CD14-positive monocyte (primary cell): ENCODE measurements around the gene COL9A3. TPM values are rescaled to one million over a fixed set of nuclear protein-coding genes. Genes with fewer than 3 reads are reported as not detected.
A peak's percentile ranks its signal among the peaks of the same experiment; 100 is the strongest.

Experiments used
- DNase-seq, 3 donors: peaks; one replicate each; pipeline ENCODE4 v3.0.0-alpha.2; 2011 to 2022
- H2AFZ ChIP-seq: 2 replicates; pipeline ENCODE4 v1.6.0; 2012; ENCODE audit warnings: mild to moderate bottlenecking, low read depth, low read length, inconsistent platforms; ENCODE audit not compliant: insufficient read depth, poor library complexity, severe bottlenecking
- H3K27ac ChIP-seq, 2 donors: 1 replicate in 1 of 2; 2 replicates in 1 of 2; pipeline ENCODE4 v1.5.1; 2012 to 2013; ENCODE audit warnings: low read length in 2 of 2, control low read depth in 1 of 2, inconsistent platforms in 1 of 2, low read depth in 1 of 2, mild to moderate bottlenecking in 1 of 2
- H3K27me3 ChIP-seq, 2 donors: one replicate each; pipeline versions ENCODE4 v1.6.0 to v1.6.1; 2011 to 2013; ENCODE audit warnings: low read length in 2 of 2; ENCODE audit not compliant: control insufficient read depth in 2 of 2, insufficient read depth in 2 of 2
- H3K36me3 ChIP-seq, 2 donors: replicated peaks in 1 of 2; 1 replicate in 1 of 2; 2 replicates in 1 of 2; pipeline versions ENCODE4 v1.5.1 to v1.6.1; 2012 to 2013; ENCODE audit warnings: low read length in 2 of 2, control low read depth in 1 of 2, inconsistent platforms in 1 of 2, mild to moderate bottlenecking in 1 of 2; ENCODE audit not compliant: insufficient read depth in 2 of 2, control insufficient read depth in 1 of 2
- H3K4me1 ChIP-seq, 2 donors: 1 replicate in 1 of 2; 2 replicates in 1 of 2; pipeline versions ENCODE4 v1.5.1 to v1.6.1; 2012 to 2013; ENCODE audit warnings: low read length in 2 of 2, control low read depth in 1 of 2, inconsistent platforms in 1 of 2, mild to moderate bottlenecking in 1 of 2, moderate library complexity in 1 of 2; ENCODE audit not compliant: insufficient read depth in 2 of 2, control insufficient read depth in 1 of 2
- H3K4me2 ChIP-seq: replicated peaks from 2 replicates; pipeline ENCODE3; 2012; ENCODE audit warnings: low read length, moderate library complexity, mild to moderate bottlenecking; ENCODE audit not compliant: poor library complexity, severe bottlenecking; ENCODE audit errors: extremely low read depth
- H3K4me3 ChIP-seq, 3 experiments: fragments of 200-600 bp in 1 of 3; sonication (generic) in 1 of 3; replicated peaks in 1 of 3; 1 replicate in 2 of 3; 2 replicates in 1 of 3; pipeline ENCODE4 v1.5.1; 2011 to 2013; ENCODE audit warnings: low read length in 3 of 3, mild to moderate bottlenecking in 3 of 3, control low read depth in 2 of 3, low read depth in 2 of 3, inconsistent platforms in 1 of 3, moderate library complexity in 1 of 3
- H3K79me2 ChIP-seq: 2 replicates; pipeline ENCODE4 v1.6.0; 2012; ENCODE audit warnings: mild to moderate bottlenecking, control low read depth, inconsistent platforms, low read length, moderate library complexity; ENCODE audit not compliant: insufficient read depth
- H3K9ac ChIP-seq: 2 replicates; pipeline ENCODE4 v1.6.0; 2017; ENCODE audit warnings: low read length, mild to moderate bottlenecking; ENCODE audit not compliant: insufficient read depth, poor library complexity, severe bottlenecking
- H3K9me3 ChIP-seq, 2 donors: replicated peaks in 1 of 2; 1 replicate in 1 of 2; 2 replicates in 1 of 2; pipeline versions ENCODE4 v1.5.1 to v1.6.1; 2012 to 2013; ENCODE audit warnings: low read length in 2 of 2, control low read depth in 1 of 2; ENCODE audit not compliant: control insufficient read depth in 1 of 2, insufficient read depth in 1 of 2
- H4K20me1 ChIP-seq: 2 replicates; pipeline ENCODE4 v1.6.0; 2012; ENCODE audit warnings: mild to moderate bottlenecking, low read length, control low read depth, moderate library complexity; ENCODE audit not compliant: insufficient read depth
- H3K27ac Mint-ChIP-seq, 7 donors: one replicate each; pipeline ENCODE4 v1.8.0; 2020; ENCODE audit warnings: mild to moderate bottlenecking in 7 of 7, mixed read lengths in 7 of 7, moderate library complexity in 6 of 7, inconsistent platforms in 2 of 7
- H3K27me3 Mint-ChIP-seq, 3 donors: one replicate each; pipeline ENCODE4 v1.8.0; 2021 to 2022; ENCODE audit warnings: low read depth in 3 of 3, mild to moderate bottlenecking in 3 of 3, mixed read lengths in 3 of 3, moderate library complexity in 3 of 3, inconsistent platforms in 1 of 3
- H3K36me3 Mint-ChIP-seq, 2 donors: one replicate each; pipeline ENCODE4 v1.8.0; 2020; ENCODE audit warnings: mixed read lengths in 2 of 2, inconsistent platforms in 1 of 2, mild to moderate bottlenecking in 1 of 2
- H3K4me1 Mint-ChIP-seq: one replicate; pipeline ENCODE4 v1.8.0; 2020; ENCODE audit warnings: mild to moderate bottlenecking, mixed read lengths
- H3K4me3 Mint-ChIP-seq, 2 donors: one replicate each; pipeline ENCODE4 v1.8.0; 2020; ENCODE audit warnings: mild to moderate bottlenecking in 2 of 2, mixed read lengths in 2 of 2, moderate library complexity in 1 of 2
- H3K9me3 Mint-ChIP-seq, 7 donors: one replicate each; pipeline ENCODE4 v1.8.0; 2020 to 2022; ENCODE audit warnings: mixed read lengths in 7 of 7, mild to moderate bottlenecking in 6 of 7, moderate library complexity in 6 of 7, inconsistent platforms in 2 of 7
- WGBS: methylation state at CpG from one replicate; pipeline ENCODE4 v1.1.5; 2013; ENCODE audit warnings: missing lambda C conversion rate; ENCODE audit not compliant: insufficient coverage; 5-methylcytosine and 5-hydroxymethylcytosine counted together
- intact Hi-C, 2 donors: fragments of 100-400 bp; cut with micrococcal nuclease; formaldehyde crosslinking; loops; one replicate each; pipeline versions ENCODE4 v1.15.0 to v1.15.1; 2023
- polyA plus RNA-seq, 3 donors: library from polyadenylated mRNA; depleted of rRNA in 1 of 3; unstranded in 2 of 3; stranded (reverse) in 1 of 3; fragments of 300-500 nt in 2 of 3; fragments of >200 nt in 1 of 3; fragmentation: Illumina TruSeq in 2 of 3; gene quantifications; 1 replicate in 2 of 3; 2 replicates in 1 of 3; pipeline ENCODE4 v1.2.3, GENCODE V29; 2012 to 2021
- TF ChIP-seq, protein P1 (sequence below): fragments of 200-600 bp; IDR thresholded peaks from one replicate; pipeline ENCODE4 v1.8.0; 2022; ENCODE audit warnings: antibody characterized with exemption, mild to moderate bottlenecking

Gene COL9A3
- polyA plus RNA-seq, 3 donors, result 1.8 to 4.4 (median 2.6) TPM

DNA sequence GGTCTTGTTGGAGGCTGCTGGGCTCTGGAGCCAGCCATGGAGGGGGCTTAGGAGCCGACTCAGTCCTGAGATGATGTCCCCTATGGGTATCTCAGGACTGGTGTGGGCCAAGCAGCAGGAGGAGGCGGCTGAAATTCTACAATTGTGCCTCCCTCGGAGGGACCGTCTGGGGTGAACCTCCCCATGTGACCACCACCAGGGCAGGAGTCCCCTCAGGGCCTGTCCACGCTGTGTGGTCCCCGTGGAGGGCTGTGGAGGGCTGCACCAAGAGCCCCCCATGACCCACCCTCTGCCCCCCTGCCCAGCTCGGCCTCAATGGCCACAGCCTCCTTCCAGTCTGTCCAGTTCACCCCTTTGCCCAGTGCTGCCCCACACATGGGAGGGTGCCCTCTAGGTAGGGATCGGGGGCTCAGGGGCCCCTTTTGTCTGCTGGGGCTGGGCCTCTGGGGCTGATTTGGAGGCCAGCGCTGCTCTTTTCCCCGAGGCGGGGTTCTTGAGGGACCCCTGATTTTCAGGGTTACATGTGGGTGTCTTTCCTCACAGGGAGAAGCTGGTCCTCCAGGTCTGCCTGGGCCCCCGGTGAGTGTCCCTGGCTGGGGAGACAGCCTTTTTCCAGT lies 1.2 kb downstream of the COL9A3 start:
- no peak overlapping the region for H2AFZ ChIP-seq
- Mint-ChIP-seq H3K4me3 (peak overlapping the region in 1 of 2 donors; percentile 76), H3K27me3 (peaks cover 49 to 68% (median 55%) of the 10 kb centered on the region in 3 donors), H3K4me1 (peaks cover 19% of the 10 kb centered on the region), H3K36me3 (peaks cover 0 to 6% of the 10 kb centered on the region in 2 donors), H3K9me3 (peaks cover 0 to 16% (median 0%) of the 10 kb centered on the region in 7 donors), H3K27ac (no peak overlapping the region)
- H3K36me3 ChIP-seq, result peaks cover 2 to 10% of the 10 kb centered on the region in 2 donors
- H3K9me3 ChIP-seq, result no peaks in the 10 kb centered on the region
- H3K9ac ChIP-seq, result no peak overlapping the region
- no peak for DNase-seq
- intact Hi-C loops, result no loop called here
- 90% methylated on average over 8 of the region's 12 CpGs for WGBS
- peaks cover 14 to 36% of the 10 kb centered on the region in 2 donors for H3K4me1 ChIP-seq
- TF ChIP-seq, protein P1, sequence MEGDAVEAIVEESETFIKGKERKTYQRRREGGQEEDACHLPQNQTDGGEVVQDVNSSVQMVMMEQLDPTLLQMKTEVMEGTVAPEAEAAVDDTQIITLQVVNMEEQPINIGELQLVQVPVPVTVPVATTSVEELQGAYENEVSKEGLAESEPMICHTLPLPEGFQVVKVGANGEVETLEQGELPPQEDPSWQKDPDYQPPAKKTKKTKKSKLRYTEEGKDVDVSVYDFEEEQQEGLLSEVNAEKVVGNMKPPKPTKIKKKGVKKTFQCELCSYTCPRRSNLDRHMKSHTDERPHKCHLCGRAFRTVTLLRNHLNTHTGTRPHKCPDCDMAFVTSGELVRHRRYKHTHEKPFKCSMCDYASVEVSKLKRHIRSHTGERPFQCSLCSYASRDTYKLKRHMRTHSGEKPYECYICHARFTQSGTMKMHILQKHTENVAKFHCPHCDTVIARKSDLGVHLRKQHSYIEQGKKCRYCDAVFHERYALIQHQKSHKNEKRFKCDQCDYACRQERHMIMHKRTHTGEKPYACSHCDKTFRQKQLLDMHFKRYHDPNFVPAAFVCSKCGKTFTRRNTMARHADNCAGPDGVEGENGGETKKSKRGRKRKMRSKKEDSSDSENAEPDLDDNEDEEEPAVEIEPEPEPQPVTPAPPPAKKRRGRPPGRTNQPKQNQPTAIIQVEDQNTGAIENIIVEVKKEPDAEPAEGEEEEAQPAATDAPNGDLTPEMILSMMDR, result no peak
- H3K4me2 ChIP-seq, result no peak overlapping the region
- H4K20me1 ChIP-seq, result peaks cover 42% of the 10 kb centered on the region
- H3K79me2 ChIP-seq, result no peaks in the 10 kb centered on the region
- H3K27ac ChIP-seq, result no peak overlapping the region
- peaks cover 19 to 53% of the 10 kb centered on the region in 2 donors for H3K27me3 ChIP-seq
- H3K4me3 ChIP-seq, result no peak overlapping the region

DNA sequence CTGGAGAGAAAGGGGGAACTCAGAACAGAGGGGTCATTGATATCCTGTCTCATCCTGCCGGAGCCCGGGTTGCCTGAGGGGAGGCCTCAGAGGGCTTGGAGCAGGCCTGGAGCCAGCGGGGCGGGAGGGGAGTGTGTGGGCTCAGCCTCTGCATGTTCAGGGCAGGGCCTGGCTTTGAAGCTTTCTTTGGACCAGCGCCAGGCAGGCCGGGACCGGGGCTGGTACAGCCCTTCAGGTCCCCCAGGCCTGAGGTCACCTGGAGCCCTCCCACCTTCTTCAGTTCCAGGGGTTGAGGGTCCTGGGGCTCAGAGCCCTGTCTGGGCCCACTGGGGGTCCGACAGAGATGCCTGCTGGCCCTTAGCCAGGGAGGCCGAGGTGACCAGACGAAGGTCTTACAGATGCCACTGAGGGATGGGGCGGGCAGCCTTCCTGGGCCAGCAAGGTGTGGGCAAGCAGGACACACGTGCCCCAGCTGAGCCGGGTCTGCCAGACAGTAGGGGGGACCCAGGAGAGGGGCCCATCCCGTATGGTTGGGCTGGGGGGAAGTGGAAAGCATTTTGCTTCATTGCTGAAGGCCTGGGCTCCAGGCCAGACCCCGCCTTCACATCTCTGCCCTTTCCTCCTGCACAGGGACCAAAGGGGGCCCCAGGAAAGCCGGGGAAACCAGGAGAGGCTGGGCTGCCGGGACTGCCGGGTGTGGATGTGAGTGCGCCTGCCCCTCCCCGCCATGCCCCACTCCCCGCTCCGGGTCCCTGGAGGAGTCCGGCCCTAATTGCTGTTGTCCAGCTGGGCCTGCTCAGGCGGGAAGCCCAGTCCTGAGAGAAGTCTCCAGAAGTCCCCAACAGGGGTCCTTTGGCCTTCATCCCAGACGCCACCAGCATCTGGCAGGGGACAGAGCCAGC lies 2.0 kb downstream of the COL9A3 start:
- Histone ChIP-seq H3K27me3 (peaks cover 19 to 53% of the 10 kb centered on the region in 2 donors), H3K79me2 (no peaks in the 10 kb centered on the region), H3K27ac (no peak overlapping the region), H3K4me2 (no peak overlapping the region), H4K20me1 (peaks cover 35% of the 10 kb centered on the region), H2AFZ (no peak overlapping the region), H3K4me3 (no peak overlapping the region), H3K9me3 (no peaks in the 10 kb centered on the region), H3K36me3 (peaks cover 0 to 3% of the 10 kb centered on the region in 2 donors), H3K9ac (peak overlapping the region; percentile 15), H3K4me1 (peaks cover 14 to 36% of the 10 kb centered on the region in 2 donors)
- H3K4me1 Mint-ChIP-seq, result peaks cover 19% of the 10 kb centered on the region
- peaks cover 0 to 3% of the 10 kb centered on the region in 2 donors for H3K36me3 Mint-ChIP-seq
- TF ChIP-seq, protein P1, result no peak
- H3K9me3 Mint-ChIP-seq, result peaks cover 0 to 16% (median 0%) of the 10 kb centered on the region in 7 donors
- intact Hi-C loops, result no loop called here
- 12% methylated on average over 23 of the region's 25 CpGs for WGBS
- no peak for DNase-seq
- H3K27ac Mint-ChIP-seq, result no peak overlapping the region
- H3K4me3 Mint-ChIP-seq, result peak overlapping the region in 1 of 2 donors; percentile 76
- peaks cover 49 to 65% (median 54%) of the 10 kb centered on the region in 3 donors for H3K27me3 Mint-ChIP-seq
